HCT116 (cell line): ENCODE data around the gene RFTN1.

Source experiments
- CEBPB ChIP-seq: IDR thresholded peaks from 2 replicates; pipeline ENCODE4 v1.6.1; 2012; ENCODE audit warnings: low read depth
- CTCF ChIP-seq, 3 experiments: fragments of 200-600 bp in 1 of 3; sonication (generic) in 1 of 3; IDR thresholded peaks in 2 of 3; conservative IDR thresholded peaks in 1 of 3; 2 replicates each; pipeline ENCODE4 v1.5.1; 2012 to 2017; ENCODE audit warnings: low read depth in 2 of 3, low read length in 2 of 3, antibody characterized with exemption in 1 of 3, borderline replicate concordance in 1 of 3, control low read depth in 1 of 3, mild to moderate bottlenecking in 1 of 3, mixed read lengths in 1 of 3, mixed run types in 1 of 3, moderate library complexity in 1 of 3; ENCODE audit not compliant: insufficient read depth in 1 of 3
- ELF1 ChIP-seq: IDR thresholded peaks from 2 replicates; pipeline ENCODE4 v1.6.1; 2012; ENCODE audit warnings: low read depth, borderline replicate concordance
- EZH2 ChIP-seq: fragments of 200-600 bp; sonication (generic); IDR thresholded peaks from 2 replicates; pipeline ENCODE4 v1.6.1; 2017; ENCODE audit warnings: antibody characterized with exemption, mixed run types
- FOSL1 ChIP-seq: IDR thresholded peaks from 2 replicates; pipeline ENCODE4 v1.6.1; 2012; ENCODE audit warnings: low read depth
- JUND ChIP-seq: IDR thresholded peaks from 2 replicates; pipeline ENCODE4 v1.6.1; 2012
- MAX ChIP-seq: IDR thresholded peaks from 2 replicates; pipeline ENCODE4 v1.6.1; 2012
- POLR2A ChIP-seq: IDR thresholded peaks from 2 replicates; pipeline ENCODE4 v1.7.0; 2011; ENCODE audit warnings: borderline replicate concordance; ENCODE audit not compliant: insufficient read depth, insufficient read length; ENCODE audit errors: extremely low read depth
- POLR2AphosphoS5 ChIP-seq: IDR thresholded peaks from 2 replicates; pipeline ENCODE4 v1.6.1; 2011; ENCODE audit warnings: mild to moderate bottlenecking, low read depth, low read length, moderate library complexity
- RAD21 ChIP-seq: IDR thresholded peaks from 2 replicates; pipeline ENCODE4 v1.6.1; 2012; ENCODE audit warnings: low read depth, mild to moderate bottlenecking
- REST ChIP-seq: IDR thresholded peaks from 2 replicates; pipeline ENCODE4 v1.6.1; 2012; ENCODE audit warnings: low read depth
- SIN3A ChIP-seq: IDR thresholded peaks from 2 replicates; pipeline ENCODE4 v1.6.1; 2012; ENCODE audit warnings: low read depth
- YY1 ChIP-seq: IDR thresholded peaks from 2 replicates; pipeline ENCODE4 v1.6.1; 2011; ENCODE audit warnings: low read length, low read depth, moderate library complexity, mild to moderate bottlenecking; ENCODE audit not compliant: insufficient replicate concordance; ENCODE audit errors: extremely low read depth

DNA sequence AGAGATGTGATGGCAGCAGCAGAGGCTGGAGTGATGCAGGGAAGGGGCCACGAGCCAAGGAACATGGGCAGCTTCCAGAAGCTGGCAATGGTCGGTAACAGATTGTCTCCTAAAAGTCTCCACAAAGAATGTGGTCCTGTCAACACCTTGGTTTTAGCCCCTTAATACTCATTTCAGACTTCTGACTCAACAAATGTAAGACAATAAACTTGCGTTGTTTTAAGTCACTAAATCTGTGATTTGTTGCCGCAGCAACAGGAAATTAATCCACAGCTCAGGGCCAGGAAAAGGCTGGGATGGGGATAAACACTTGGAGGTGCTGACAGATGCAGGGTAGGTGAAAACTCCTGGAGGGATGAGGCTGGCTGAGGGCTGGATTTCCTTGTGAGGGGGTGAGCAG lies 178.6 kb downstream of the RFTN1 start:
- TF ChIP-seq EZH2 (no peak), CTCF (IDR thresholded peaks at IDR 0.05 in 2 of 3, conservative IDR thresholded peaks at IDR 0.05 in 1 of 3; ENCODE audit: borderline replicate concordance in 1 of 3, insufficient read depth in 1 of 3, low read depth in 2 of 3, low read length in 2 of 3) (no peak), FOSL1 (no peak), CEBPB (no peak), POLR2A (no peak), SIN3A (no peak), YY1 (no peak), JUND (no peak), RAD21 (no peak), POLR2AphosphoS5 (no peak), ELF1 (no peak), REST (no peak), MAX (no peak)
